Ureter (tissue), 1 donor: Measurements from ENCODE around the gene EYS. TPM values are rescaled to one million over a fixed set of nuclear protein-coding genes. Genes with fewer than 3 reads are reported as not detected.
"Not testable (repeated sequence)": the region's sequence is repeated elsewhere in the genome, so short reads cannot be mapped to it uniquely, and the experiment has no call there.

ENCODE experiments used
- DNase-seq: peaks from one replicate; pipeline ENCODE4 v3.0.0-alpha.2; 2020; ENCODE audit warnings: low spot score
- total RNA-seq: library from RNA; stranded (reverse); gene quantifications from one replicate; pipeline ENCODE4 v1.2.4, GENCODE V29; 2023
- donor health status: DM: yes; HTN: yes; CAD: no.

The EYS gene
- total RNA-seq, 1 donor from 2014 or later = not detected

DNA sequence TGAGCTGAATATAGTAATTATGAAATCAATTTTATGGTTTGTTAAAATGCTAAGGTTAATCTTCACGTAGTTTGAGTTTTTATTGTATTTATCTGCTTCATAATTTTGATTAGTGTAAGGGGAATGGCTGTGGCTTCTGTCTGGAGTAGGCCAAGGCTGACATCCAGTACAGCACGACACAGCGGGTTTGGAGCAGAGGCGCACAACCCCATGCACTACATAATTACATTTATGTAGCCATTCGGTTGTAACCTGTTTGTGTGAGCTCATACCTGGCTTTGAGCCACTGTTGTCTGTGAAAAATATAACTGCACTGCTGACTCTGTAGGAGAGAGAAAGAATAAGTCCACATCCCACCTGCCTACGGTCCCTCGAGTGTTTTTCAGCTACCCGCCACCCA lies 615.5 kb downstream of the EYS start:
- no peak for DNase-seq

GRCh38 chr6:65088575-65088974 lies 618.5 kb downstream of the EYS start:
- no peak for DNase-seq

DNA sequence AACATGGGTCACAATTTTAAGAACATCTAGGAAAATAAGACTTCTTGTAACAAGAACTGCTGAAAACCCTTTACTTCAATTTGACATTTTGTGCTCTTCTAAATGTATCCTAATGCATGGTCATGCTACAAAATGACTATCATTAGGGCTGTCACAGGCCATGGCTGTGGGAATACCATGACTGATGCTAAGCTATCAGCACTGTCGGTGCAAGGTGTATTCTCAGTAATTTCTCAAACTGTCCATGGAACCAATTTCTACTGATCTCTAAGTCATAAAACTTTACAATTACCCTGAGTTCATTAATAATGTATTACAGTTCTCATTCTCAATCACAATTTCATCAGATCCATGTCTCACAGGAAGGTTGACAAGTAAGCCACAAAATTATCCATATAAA lies 625.3 kb downstream of the EYS start:
- DNase-seq = no peak

- no peak for DNase-seq
These were observed 631.3 kb downstream of the EYS start for GRCh38 chr6:65075705-65076230.

DNA sequence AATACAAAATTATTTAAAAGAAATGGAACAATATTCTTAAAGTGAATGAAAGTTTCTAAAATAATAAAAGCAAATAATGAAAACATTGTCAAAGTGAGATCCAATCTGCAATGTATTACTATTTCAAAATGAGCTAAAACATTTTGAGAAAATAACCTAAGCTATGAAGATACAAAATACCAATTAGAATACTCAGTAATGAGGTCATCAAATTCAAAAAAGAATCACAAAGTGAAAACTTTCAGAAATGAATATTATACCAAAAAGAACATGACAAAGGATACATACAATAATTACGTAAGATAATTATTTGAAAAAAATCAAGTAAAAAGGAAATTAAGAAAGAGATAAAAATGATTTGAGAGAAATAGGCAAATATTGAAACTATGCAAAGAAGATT lies 634.5 kb downstream of the EYS start:
- no peak for DNase-seq

DNA sequence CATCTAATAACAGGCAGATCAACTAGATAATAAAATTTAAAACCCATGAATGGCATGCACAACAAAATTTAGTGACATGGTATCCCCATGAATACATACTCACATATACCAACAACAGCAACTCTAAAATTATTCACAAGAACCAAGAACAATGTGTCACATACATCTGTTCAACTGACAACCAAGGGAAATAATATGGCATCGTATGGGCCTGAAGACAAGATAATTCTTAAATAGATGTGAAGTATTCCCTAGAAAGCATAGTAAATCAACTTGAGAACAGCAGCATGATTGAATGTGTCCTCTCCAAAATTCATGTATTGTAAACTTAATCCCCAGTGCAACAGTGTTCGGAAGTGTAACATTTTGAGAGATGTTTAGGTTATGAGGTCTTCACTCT lies 635.5 kb downstream of the EYS start:
- no peak for DNase-seq

- DNase-seq = no peak
These were observed 642.2 kb downstream of the EYS start for GRCh38 chr6:65064844-65065243.

DNA sequence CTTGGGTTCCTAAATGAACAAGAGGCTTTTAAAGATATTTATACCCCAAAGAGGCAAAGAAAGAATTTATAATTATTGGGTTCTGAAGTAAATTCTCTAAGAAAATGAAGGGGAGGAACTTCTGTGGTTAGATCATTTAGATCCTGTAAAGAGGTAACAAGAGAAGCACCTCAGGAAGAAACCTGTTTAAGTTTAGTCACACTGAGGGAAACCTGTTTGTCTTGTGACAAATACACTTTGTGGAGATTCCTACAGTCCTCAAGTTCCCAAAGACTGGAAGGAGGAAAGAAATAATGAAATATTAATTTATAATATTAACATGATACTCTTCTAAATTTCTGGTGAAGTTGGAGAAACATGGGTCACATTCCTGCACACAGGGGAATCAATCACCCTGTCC lies 647.5 kb downstream of the EYS start:
- DNase-seq = no peak

DNA sequence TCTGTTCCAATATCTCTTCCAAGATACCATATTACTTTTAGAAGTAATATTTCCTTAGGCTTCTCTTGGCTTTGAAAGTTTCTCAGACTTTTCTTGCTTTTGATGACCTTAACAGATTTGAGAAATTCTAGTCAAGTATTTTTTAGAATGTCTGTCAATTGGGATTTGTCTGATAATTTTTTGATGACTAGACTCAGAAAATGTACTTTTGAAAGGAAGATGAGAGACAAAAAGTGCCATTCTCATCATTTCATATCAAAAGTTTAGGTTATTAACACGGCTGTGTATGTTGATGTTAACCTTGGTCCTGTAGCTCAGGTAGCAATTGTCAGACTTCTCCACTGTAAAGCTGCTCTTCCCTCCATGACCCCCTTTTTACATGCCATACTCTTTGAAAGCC lies 651.5 kb downstream of the EYS start:
- no peak for DNase-seq

- DNase-seq = no peak
These were observed 654.4 kb downstream of the EYS start for GRCh38 chr6:65052626-65053025.

- DNase-seq = no peak
These were observed 661.2 kb downstream of the EYS start for GRCh38 chr6:65045801-65046200.

DNA sequence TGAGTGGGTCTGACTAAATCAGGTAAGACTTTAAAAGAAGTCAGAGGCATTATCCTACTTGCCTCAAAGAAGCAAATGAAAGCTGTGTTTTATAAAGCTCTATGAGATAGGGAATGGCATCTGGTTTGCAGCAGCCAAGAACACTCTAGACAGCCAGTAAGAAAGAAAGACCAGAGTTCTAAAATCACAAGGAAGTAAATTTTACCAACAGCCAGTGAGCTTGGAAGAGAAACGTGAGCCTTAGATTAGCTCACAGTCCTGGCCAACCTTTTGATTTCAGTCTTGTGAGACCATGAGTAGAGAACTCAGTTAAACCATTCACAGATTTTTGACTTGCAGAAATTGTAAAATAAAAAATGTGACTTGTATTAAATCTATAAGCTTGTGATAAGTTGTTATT lies 693.0 kb downstream of the EYS start:
- no peak for DNase-seq

GRCh38 chr6:65006788-65007187 lies 700.2 kb downstream of the EYS start:
- no peak for DNase-seq

GRCh38 chr6:65004283-65004682 lies 702.7 kb downstream of the EYS start:
- DNase-seq = no peak

DNA sequence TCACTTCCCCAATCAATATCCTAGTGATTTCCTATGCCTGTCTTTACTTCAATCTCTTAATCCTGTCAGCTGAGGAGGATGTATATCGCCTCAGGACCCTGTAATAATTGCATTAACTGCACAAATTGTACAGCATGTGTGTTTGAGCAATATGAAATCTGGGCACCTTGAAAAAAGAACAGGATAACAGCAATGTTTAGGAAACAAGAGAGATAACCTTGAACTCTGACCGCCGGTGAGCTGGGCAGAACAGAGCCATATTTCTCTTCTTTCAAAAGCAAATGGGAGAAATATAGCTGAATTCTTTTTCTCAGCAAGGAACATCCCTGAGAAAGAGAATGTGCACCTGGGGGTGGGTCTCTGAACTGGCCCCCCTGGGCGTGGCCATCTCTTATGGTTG lies 704.1 kb downstream of the EYS start:
- DNase-seq = not testable (repeated sequence)

GRCh38 chr6:65000815-65001214 lies 706.2 kb downstream of the EYS start:
- no peak for DNase-seq

DNA sequence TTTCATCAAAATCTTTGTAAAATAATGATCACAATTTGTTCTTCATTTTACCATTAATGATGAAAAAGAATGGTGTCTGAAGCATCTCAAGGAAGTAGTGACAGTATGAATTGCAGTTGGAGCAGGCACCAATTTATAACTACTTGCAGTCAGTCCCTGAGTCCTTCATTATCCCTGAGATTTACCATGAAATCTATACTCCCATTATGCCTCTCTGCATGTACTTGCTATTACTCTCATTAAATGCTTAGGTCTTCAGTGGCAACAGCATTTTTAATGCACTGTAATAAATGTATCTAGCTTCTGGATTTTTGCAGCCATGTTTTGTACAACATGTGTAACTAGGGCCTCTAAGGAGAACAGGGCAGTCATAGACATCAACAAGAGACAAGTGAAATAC lies 708.8 kb downstream of the EYS start:
- no peak for DNase-seq

- no peak for DNase-seq
These were observed 710.7 kb downstream of the EYS start for GRCh38 chr6:64996301-64996700.

GRCh38 chr6:64990652-64991304 lies 716.2 kb downstream of the EYS start:
- DNase-seq = no peak

- no peak for DNase-seq
These were observed 718.9 kb downstream of the EYS start for GRCh38 chr6:64988148-64988547.

DNA sequence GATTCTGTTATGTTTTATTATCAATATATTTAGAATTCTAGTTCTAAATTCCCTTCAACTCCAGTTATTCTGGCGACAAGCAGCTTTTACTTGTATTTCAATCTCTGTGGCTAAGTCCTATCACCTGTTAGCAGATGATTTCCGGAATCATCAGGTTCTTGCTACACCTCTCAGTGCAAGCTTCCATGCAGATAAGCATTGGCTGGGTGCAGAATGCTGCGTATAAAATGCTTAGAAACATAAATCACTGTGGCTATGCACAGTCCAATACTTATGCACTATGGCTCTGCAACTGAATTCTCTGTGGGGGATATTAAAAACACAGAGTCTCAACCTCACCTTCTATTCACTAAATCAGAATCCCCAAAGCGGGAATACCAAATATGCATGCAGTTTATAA lies 720.0 kb downstream of the EYS start:
- no peak for DNase-seq

DNA sequence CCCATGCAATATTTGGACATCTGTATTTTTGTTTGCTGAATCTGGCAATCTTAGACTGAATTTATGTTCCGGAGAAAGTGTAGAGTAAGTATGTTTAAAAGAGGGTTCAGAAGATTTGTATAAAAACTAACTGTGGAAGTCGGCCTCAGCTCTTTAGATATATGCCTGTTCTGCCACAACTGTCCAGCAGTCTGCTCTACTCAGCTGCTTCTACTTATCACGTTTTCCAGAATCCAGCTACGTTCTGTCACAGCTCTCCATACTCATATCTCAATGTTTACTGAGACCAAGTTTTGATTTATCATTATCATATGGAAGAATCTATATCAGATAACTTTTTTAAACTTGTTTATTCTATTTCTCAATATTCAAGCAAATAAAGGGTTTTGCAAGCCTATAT lies 721.3 kb downstream of the EYS start:
- no peak for DNase-seq

GRCh38 chr6:64984948-64985347 lies 722.1 kb downstream of the EYS start:
- DNase-seq = no peak

DNA sequence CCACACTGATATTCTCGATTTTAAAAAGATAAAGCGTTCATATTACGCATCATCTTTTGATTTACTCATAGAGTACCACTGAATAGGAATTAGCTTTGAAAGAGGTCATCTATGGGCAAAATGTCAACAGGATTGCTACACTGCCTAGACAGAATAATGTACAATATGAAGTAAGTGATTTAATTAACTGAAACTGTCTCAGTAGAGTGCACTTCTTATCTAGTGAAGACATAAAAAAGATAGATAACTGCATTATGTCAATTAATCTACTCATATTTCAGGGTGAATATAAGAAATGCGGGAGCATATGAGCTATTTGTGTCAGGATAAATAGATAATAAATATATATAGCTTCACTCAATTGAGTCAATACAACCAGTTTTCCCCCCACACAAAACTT lies 723.9 kb downstream of the EYS start:
- no peak for DNase-seq
